Lower lobe of right lung (tissue), 2 donors: ENCODE data around the gene MXD3. TPM values are rescaled to one million over a fixed set of nuclear protein-coding genes. Genes with fewer than 3 reads are reported as not detected.
A peak's percentile ranks its signal among the peaks of the same experiment; 100 is the strongest.

ENCODE experiments used
- ATAC-seq, 2 donors: fragments of 200-7000 bp; cut with Tn5 transposase; one replicate each; pipeline ENCODE4 v1.9.1; 2020 to 2022; ENCODE audit warnings: mild to moderate bottlenecking in 2 of 2, moderate library complexity in 2 of 2
- DNase-seq: peaks from one replicate; pipeline ENCODE4 v3.0.0-alpha.2; 2020
- H3K27ac ChIP-seq: fragments of 200-600 bp; one replicate; pipeline ENCODE4 v1.8.0; 2022
- H3K27me3 ChIP-seq: fragments of 200-600 bp; one replicate; pipeline ENCODE4 v1.8.0; 2022; ENCODE audit warnings: low read depth
- H3K36me3 ChIP-seq: fragments of 200-600 bp; one replicate; pipeline ENCODE4 v1.8.0; 2022; ENCODE audit warnings: mild to moderate bottlenecking
- H3K4me1 ChIP-seq: fragments of 200-600 bp; one replicate; pipeline ENCODE4 v1.8.0; 2022
- H3K4me3 ChIP-seq: fragments of 200-600 bp; one replicate; pipeline ENCODE4 v1.8.0; 2022; ENCODE audit warnings: mild to moderate bottlenecking
- H3K9me3 ChIP-seq: fragments of 200-600 bp; one replicate; pipeline ENCODE4 v1.8.0; 2022
- intact Hi-C: fragments of 100-400 bp; cut with DNase I; formaldehyde crosslinking; loops from one replicate; pipeline ENCODE4 v1.11.0; 2022
- total RNA-seq: library from RNA; stranded (reverse); fragmentation: NEBNext Ultra II Directional; extraction: Animal tissue kit (Norgen Biotek cat#: 25700); gene quantifications from one replicate; pipeline ENCODE4 v1.2.1, GENCODE V29; 2021
- TF ChIP-seq, protein P1 (sequence below): fragments of 200-600 bp; IDR thresholded peaks from one replicate; pipeline ENCODE4 v1.8.0; 2022; ENCODE audit warnings: antibody characterized with exemption, mild to moderate bottlenecking
- donor health status: DM: no; HTN: yes; CAD: no; lungs with severe emphysema.

The MXD3 gene
- total RNA-seq, 1 donor from 2014 or later, result 10.8 TPM

DNA sequence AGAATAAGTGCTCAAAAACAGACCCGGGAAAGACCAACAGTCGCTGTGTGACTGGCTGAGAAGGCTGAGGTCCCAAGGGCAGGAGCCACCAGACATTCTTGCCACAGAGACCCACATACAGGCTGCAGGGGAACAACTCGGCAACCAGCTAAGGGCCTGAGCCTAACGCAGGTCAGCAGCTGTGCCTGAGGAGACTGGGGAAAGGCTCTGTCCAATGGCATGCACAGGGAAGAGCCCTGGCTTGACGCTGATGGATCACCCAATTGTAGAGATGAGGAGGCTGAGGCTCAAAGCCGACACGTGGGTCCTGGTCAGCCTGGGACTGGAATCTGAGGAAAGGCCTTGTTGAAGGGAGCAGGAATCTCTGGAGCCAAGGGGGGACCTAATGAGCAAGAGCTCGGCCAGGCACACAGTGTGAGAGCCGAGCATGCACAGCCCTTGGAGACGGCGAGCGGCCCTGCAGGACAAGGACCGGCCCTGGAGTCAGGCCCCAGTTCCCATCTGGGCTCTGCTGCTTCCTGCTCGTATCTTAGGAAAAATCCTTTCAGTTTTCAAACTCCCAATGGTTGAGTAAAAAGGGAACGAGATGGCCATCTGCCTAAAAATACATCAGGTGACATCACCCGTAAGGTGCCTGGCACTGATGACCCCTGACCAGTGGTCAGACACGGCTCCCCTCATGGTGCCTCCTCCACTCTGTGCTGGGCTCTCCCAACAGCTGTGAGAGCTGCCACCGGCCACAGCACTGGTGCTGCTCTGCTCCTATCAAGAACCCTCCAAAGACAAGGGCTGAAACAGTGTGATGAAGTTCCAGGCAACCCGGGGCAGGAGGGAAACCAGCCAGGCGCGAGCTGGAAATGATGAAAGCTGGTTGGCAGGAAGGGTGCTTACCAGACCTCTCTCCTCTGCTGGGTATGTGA lies 23.3 kb upstream of the MXD3 start:
- TF ChIP-seq, protein P1, sequence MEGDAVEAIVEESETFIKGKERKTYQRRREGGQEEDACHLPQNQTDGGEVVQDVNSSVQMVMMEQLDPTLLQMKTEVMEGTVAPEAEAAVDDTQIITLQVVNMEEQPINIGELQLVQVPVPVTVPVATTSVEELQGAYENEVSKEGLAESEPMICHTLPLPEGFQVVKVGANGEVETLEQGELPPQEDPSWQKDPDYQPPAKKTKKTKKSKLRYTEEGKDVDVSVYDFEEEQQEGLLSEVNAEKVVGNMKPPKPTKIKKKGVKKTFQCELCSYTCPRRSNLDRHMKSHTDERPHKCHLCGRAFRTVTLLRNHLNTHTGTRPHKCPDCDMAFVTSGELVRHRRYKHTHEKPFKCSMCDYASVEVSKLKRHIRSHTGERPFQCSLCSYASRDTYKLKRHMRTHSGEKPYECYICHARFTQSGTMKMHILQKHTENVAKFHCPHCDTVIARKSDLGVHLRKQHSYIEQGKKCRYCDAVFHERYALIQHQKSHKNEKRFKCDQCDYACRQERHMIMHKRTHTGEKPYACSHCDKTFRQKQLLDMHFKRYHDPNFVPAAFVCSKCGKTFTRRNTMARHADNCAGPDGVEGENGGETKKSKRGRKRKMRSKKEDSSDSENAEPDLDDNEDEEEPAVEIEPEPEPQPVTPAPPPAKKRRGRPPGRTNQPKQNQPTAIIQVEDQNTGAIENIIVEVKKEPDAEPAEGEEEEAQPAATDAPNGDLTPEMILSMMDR, result no peak
- peaks cover 95% of the 10 kb centered on the region for H3K36me3 ChIP-seq
- no peaks in the 10 kb centered on the region for H3K9me3 ChIP-seq
- H3K4me3 ChIP-seq, result no peak overlapping the region
- intact Hi-C loops, result no loop called here
- H3K27ac ChIP-seq, result no peak overlapping the region
- DNase-seq, result peak; percentile 24
- ATAC-seq, result no peak
- no peaks in the 10 kb centered on the region for H3K4me1 ChIP-seq
- no peaks in the 10 kb centered on the region for H3K27me3 ChIP-seq

DNA sequence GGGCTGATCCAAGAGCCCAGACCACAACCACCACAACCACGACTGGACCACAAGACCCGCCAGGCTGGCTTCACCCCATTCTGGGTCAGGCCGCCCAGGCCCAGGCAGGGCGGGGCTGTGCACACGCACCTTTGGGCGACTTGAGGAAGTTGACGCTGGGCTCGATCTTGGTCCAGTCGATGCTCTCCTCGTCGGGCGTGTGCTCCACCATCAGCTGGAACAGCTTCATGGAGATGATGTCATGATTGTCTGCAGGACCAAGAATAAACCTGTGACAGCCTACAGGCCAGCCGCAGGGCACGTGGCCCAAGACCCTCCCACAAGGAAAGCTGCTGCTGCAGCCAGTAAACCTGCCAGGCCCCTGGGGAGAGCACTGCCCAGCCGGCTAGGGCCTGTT lies 22.5 kb upstream of the MXD3 start:
- no peaks in the 10 kb centered on the region for H3K9me3 ChIP-seq
- intact Hi-C loops, result no loop called here
- no peak overlapping the region for H3K27ac ChIP-seq
- DNase-seq (peak; percentile 19), ATAC-seq (no peak)
- H3K4me1 ChIP-seq, result no peaks in the 10 kb centered on the region
- H3K4me3 ChIP-seq, result no peak overlapping the region
- H3K36me3 ChIP-seq, result peaks cover 98% of the 10 kb centered on the region
- TF ChIP-seq, protein P1, result no peak
- H3K27me3 ChIP-seq, result no peaks in the 10 kb centered on the region

DNA sequence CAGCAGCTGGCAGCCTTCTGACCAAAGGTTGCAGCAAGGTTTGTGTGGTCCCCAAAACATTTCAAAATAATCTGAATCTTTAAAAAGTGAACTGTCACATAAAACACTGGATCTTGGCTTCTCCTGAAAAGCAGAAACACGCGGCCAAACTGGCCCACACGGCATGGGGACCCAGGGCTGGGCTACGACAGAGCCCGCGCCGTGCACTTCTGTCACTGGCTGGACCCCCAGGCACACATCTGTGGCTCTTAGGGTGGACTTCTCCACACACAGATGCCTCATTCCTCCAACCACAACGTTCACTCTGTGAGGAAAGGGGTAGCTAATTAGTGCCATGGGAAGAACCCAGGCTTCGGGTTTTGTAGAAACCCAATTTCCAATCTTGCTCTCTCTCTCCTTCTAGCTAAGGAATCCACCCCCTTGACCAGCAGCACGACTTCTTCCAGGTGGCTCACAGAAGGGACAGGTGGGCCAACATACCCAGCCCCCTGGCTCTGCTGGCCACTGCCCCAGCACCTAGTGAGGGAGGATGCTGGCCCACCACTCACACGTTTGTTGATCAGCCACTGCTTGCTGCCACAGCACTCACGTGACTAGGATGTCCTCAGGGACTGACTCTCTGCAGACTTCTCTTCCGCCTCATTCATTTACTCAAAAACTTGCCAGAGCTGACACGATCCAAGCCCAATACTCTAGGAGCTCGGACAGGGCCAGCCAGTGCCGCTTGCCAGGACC lies 21.9 kb upstream of the MXD3 start:
- Histone ChIP-seq H3K27me3 (no peaks in the 10 kb centered on the region), H3K4me3 (no peak overlapping the region), H3K36me3 (peaks cover 92% of the 10 kb centered on the region), H3K4me1 (no peaks in the 10 kb centered on the region), H3K27ac (no peak overlapping the region), H3K9me3 (no peaks in the 10 kb centered on the region)
- TF ChIP-seq, protein P1, result no peak
- intact Hi-C loops, result no loop called here
- ATAC-seq (no peak), DNase-seq (peak; percentile 11)

DNA sequence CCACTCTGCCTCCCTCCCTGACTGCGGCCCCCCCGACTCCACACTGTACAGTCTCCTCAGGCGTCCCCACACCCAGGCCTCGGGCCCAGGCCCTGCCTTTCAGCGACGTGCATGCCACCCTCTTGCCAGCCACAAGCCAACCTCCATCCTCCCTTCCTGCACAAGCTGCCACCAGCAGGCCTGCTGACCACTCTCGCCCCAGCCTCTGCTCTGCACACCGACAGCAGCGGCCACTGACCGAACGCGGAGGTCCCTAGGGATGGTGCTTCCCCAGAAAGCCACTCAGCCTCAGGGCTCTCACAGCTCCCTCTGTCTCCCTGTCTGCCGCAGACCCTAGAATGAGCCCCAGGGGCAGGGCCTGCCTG lies 21.2 kb upstream of the MXD3 start:
- DNase-seq (peak; percentile 28), ATAC-seq (no peak)
- Histone ChIP-seq H3K27ac (no peak overlapping the region), H3K4me1 (no peaks in the 10 kb centered on the region), H3K36me3 (peaks cover 85% of the 10 kb centered on the region), H3K27me3 (no peaks in the 10 kb centered on the region), H3K9me3 (no peaks in the 10 kb centered on the region), H3K4me3 (no peak overlapping the region)
- intact Hi-C loops, result no loop called here
- TF ChIP-seq, protein P1, result no peak

DNA sequence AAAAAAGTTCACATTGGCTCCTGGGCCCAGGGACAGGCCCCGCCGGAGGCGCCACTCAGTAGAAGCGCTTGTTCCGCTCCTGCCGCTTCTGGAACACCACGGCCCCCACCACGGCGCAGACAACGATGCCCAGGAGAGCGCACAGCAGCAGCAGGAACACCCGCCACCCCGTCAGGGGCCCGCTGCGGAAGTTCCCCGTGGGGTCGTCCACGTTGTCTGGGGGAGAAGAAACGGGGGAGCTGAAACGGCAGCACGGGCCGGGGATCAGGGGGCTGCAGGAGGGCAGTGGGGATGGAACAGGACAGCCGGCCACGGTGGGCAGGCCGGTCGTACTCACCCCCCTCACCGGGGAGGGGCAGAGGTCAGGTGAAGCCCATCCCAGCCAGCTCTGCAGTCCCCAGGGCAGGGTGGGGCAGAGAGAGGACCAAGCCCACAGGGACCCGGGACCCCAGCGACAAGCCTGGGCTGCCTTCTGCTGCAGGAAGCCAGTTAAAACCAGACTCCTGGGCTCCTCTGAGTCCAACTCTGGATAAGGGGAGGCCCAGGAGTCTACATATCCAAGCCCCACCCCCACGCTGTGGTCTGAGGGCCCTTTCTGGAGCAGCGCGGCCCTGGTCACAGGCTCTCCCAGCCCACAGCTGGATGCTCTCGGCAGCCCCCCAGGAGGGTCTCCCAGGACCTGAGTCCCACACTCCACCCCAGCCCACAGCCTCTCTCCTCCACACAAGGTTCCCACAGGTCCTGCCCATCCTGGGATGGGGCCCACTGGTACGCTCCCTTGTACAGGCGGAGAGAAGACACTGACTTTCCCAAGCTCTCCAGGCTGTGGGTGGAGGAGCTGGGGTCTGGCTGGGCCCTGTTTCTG lies 20.6 kb upstream of the MXD3 start:
- TF ChIP-seq, protein P1, result no peak
- intact Hi-C loops, result no loop called here
- Histone ChIP-seq H3K4me1 (peaks cover 1% of the 10 kb centered on the region), H3K27me3 (no peaks in the 10 kb centered on the region), H3K36me3 (peaks cover 79% of the 10 kb centered on the region), H3K27ac (no peak overlapping the region), H3K4me3 (no peak overlapping the region), H3K9me3 (no peaks in the 10 kb centered on the region)
- ATAC-seq, result no peak
- DNase-seq, result peak; percentile 32
